SK-N-SH (cell line): Measurements from ENCODE around the gene KLHL30. TPM values are rescaled to one million over a fixed set of nuclear protein-coding genes. Genes with fewer than 3 reads are reported as not detected.

Experiments
- CTCF ChIA-PET: fragments of 300-600, 350-600 bp; formaldehyde crosslinking; extraction: SDS; loops from one replicate; lab custom pipeline; 2021; lab: Yijun Ruan, JAX
- POLR2A ChIA-PET: fragments of 350-600 bp; sonication (Branson Sonifier 250); formaldehyde crosslinking; extraction: SDS; loops from one replicate; lab custom pipeline; 2020; ENCODE audit warnings: antibody characterized with exemption, inconsistent platforms; lab: Yijun Ruan, JAX
- DNase-seq: peaks from one replicate; pipeline ENCODE4 v3.0.0; 2012
- H2AFZ ChIP-seq: fragments of 200-600 bp; sonication (generic); 2 replicates; pipeline ENCODE4 v1.8.1; 2016; ENCODE audit warnings: antibody characterized with exemption, mild to moderate bottlenecking, low read depth
- H3F3A ChIP-seq: fragments of 200-600 bp; sonication (generic); replicated peaks from 2 replicates; pipeline ENCODE3; 2016; ENCODE audit warnings: antibody characterized with exemption, mild to moderate bottlenecking; ENCODE audit not compliant: insufficient read depth
- H3K27ac ChIP-seq, 2 experiments: fragments of 200-500 bp in 1 of 2; fragments of 200-600 bp in 1 of 2; sonication (Bioruptor generic) in 1 of 2; sonication (generic), shearing (Covaris generic) in 1 of 2; 2 replicates each; pipeline versions ENCODE4 v1.5.1 to v1.6.1; 2014 to 2016; ENCODE audit warnings: low read depth in 2 of 2, inconsistent platforms in 1 of 2, low read length in 1 of 2, mild to moderate bottlenecking in 1 of 2, mixed read lengths in 1 of 2
- H3K27me3 ChIP-seq: fragments of 200-600 bp; sonication (generic), shearing (Covaris generic); 2 replicates; pipeline ENCODE4 v1.6.1; 2016; ENCODE audit warnings: mixed run types; ENCODE audit not compliant: insufficient read depth
- H3K36me3 ChIP-seq, 2 experiments: fragments of 200-500 bp in 1 of 2; fragments of 200-600 bp in 1 of 2; sonication (Bioruptor generic) in 1 of 2; sonication (generic) in 1 of 2; replicated peaks in 1 of 2; 2 replicates each; pipeline versions ENCODE3 to v1.5.1; 2014 to 2016; ENCODE audit warnings: low read length in 1 of 2, mild to moderate bottlenecking in 1 of 2; ENCODE audit not compliant: insufficient read depth in 2 of 2, control insufficient read depth in 1 of 2
- H3K4me1 ChIP-seq, 2 experiments: fragments of 200-500 bp in 1 of 2; fragments of 200-600 bp in 1 of 2; sonication (Bioruptor generic) in 1 of 2; sonication (generic), shearing (Covaris generic) in 1 of 2; 2 replicates each; pipeline versions ENCODE4 v1.5.1 to v1.6.1; 2014 to 2016; ENCODE audit warnings: low read depth in 1 of 2, low read length in 1 of 2, mixed run types in 1 of 2; ENCODE audit not compliant: insufficient read depth in 2 of 2, control insufficient read depth in 1 of 2
- H3K4me2 ChIP-seq: fragments of 200-600 bp; sonication (generic), shearing (Covaris generic); 2 replicates; pipeline ENCODE4 v1.6.1; 2017; ENCODE audit warnings: mixed run types
- H3K4me3 ChIP-seq, 2 experiments: fragments of 200-500 bp in 1 of 2; fragments of 200-600 bp in 1 of 2; sonication (Bioruptor generic) in 1 of 2; sonication (generic), shearing (Covaris generic) in 1 of 2; 2 replicates each; pipeline versions ENCODE4 v1.5.1 to v1.8.1; 2014 to 2016; ENCODE audit warnings: low read depth in 2 of 2, inconsistent platforms in 1 of 2, low read length in 1 of 2, mild to moderate bottlenecking in 1 of 2, mixed read lengths in 1 of 2, moderate library complexity in 1 of 2
- H3K79me2 ChIP-seq: fragments of 200-600 bp; sonication (generic); 2 replicates; pipeline ENCODE4 v1.8.1; 2017; ENCODE audit warnings: mild to moderate bottlenecking; ENCODE audit not compliant: insufficient read depth
- H3K9ac ChIP-seq: fragments of 200-600 bp; sonication (generic); 2 replicates; pipeline ENCODE4 v1.6.1; 2017; ENCODE audit warnings: mixed run types
- H3K9me2 ChIP-seq: fragments of 200-600 bp; sonication (generic); 2 replicates; pipeline ENCODE4 v1.6.1; 2017; ENCODE audit warnings: mixed run types
- H3K9me3 ChIP-seq: fragments of 200-600 bp; sonication (generic); 2 replicates; pipeline ENCODE4 v1.6.1; 2017; ENCODE audit warnings: mixed run types, mild to moderate bottlenecking, moderate library complexity
- H4K20me1 ChIP-seq: fragments of 200-600 bp; sonication (generic); 2 replicates; pipeline ENCODE4 v1.6.1; 2017; ENCODE audit warnings: mild to moderate bottlenecking, mixed run types; ENCODE audit not compliant: insufficient read depth
- EZH2phosphoT487 ChIP-seq: fragments of 200-600 bp; sonication (generic); IDR thresholded peaks from 2 replicates; pipeline ENCODE4 v1.6.1; 2017; ENCODE audit warnings: low read depth, mixed run types, mild to moderate bottlenecking, antibody characterized with exemption, moderate library complexity, borderline replicate concordance
- GABPA ChIP-seq: IDR thresholded peaks from 2 replicates; pipeline ENCODE4 v1.4.0; 2012; ENCODE audit warnings: low read depth, mild to moderate bottlenecking
- MEF2A ChIP-seq: IDR thresholded peaks from 2 replicates; pipeline ENCODE4 v1.4.0; 2012; ENCODE audit warnings: low read depth, borderline replicate concordance
- MXI1 ChIP-seq: IDR thresholded peaks from 2 replicates; pipeline ENCODE4 v1.6.1; 2012; ENCODE audit warnings: mild to moderate bottlenecking, low read depth, low read length, improper control_type of control experiment
- RAD21 ChIP-seq: IDR thresholded peaks from 2 replicates; pipeline ENCODE4 v1.6.1; 2012; ENCODE audit warnings: mild to moderate bottlenecking, low read length
- RFX5 ChIP-seq: IDR thresholded peaks from 2 replicates; pipeline ENCODE4 v1.6.1; 2012; ENCODE audit warnings: mild to moderate bottlenecking, improper control_type of control experiment, low read length
- RXRA ChIP-seq: IDR thresholded peaks from 2 replicates; pipeline ENCODE4 v1.4.0; 2012; ENCODE audit warnings: low read depth, mild to moderate bottlenecking, borderline replicate concordance
- SIN3A ChIP-seq: IDR thresholded peaks from 2 replicates; pipeline ENCODE4 v1.6.1; 2012; ENCODE audit warnings: low read depth, mild to moderate bottlenecking, low read length, moderate library complexity, borderline replicate concordance
- TCF12 ChIP-seq: IDR thresholded peaks from 2 replicates; pipeline ENCODE4 v1.4.0; 2012
- TEAD4 ChIP-seq: IDR thresholded peaks from 2 replicates; pipeline ENCODE4 v1.4.0; 2012; ENCODE audit warnings: mild to moderate bottlenecking, borderline replicate concordance; ENCODE audit not compliant: insufficient read depth
- YY1 ChIP-seq: IDR thresholded peaks from 2 replicates; pipeline ENCODE4 v1.4.0; 2012; ENCODE audit warnings: low read depth, mild to moderate bottlenecking
- WGBS: methylation state at CpG from one replicate; pipeline ENCODE4 v1.1.6; 2017; ENCODE audit warnings: low lambda C conversion rate; 5-methylcytosine and 5-hydroxymethylcytosine counted together
- polyA plus RNA-seq, 3 experiments: library from polyadenylated mRNA; depleted of rRNA; stranded (reverse); fragments of >200 nt; gene quantifications; 2 replicates each; pipeline ENCODE4 v1.2.3, GENCODE V29; 2012
- TF ChIP-seq, protein P1 (sequence below): IDR thresholded peaks from 2 replicates; pipeline ENCODE4; 2012

KLHL30 gene
- polyA plus RNA-seq, 1 of the 3 experiments (the other 2 are of a cell fraction), result not detected

DNA sequence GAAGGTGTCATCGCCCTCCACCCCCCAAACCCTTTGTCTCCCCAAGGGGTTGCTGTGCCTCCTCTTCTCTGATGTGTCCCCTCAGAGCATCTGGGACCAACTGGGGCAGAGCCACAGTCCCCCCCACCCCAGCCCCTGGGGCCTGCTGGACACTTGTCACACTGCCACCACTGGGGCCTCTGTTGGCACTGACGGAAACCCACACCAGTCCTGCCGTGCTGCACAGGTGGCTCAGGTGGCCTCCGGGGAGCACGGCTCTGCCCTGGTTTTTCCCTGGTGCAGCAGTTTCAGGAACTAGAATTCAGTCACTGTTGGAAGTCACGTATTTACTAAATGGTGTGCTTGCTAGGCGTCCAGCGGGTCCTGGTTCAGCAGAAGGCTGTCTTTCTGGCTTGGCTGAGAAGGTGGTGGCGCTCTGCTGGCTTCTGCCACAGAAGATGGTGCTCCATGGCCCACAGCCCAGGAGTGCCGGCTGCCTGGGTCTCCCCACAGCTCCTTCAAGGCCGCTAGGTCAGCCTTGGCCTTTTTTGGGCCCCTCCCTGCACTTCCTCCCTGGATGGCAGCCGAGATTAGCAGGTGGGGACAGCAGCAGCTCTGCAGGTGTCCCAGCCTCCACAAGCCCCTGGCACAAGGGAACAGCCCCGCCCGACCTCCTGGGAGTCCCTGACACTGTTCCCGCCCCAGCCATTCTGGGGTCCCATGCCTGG is 18.6 kb upstream of the KLHL30 start:
- H3K4me3 ChIP-seq, result no peak overlapping the region
- H3K9ac ChIP-seq, result no peak overlapping the region
- no peak overlapping the region for H2AFZ ChIP-seq
- peaks cover 0 to 9% of the 10 kb centered on the region in 2 experiments; a peak in 1 of 4 replicates for H3K4me1 ChIP-seq
- ChIA-PET POLR2A (no interaction called here), CTCF (no interaction called here)
- H3F3A ChIP-seq, result no peaks in the 10 kb centered on the region
- H3K27me3 ChIP-seq, result no peaks in the 10 kb centered on the region; the same call in 1 of the 2 replicates
- TF ChIP-seq MEF2A, result no peak
- no peak for TF ChIP-seq EZH2phosphoT487
- no peak for TF ChIP-seq RXRA
- no peak for TF ChIP-seq TEAD4
- no peak for TF ChIP-seq RAD21
- H3K4me2 ChIP-seq, result no peak overlapping the region
- DNase-seq, result no peak
- no peaks in the 10 kb centered on the region for H3K9me2 ChIP-seq
- H3K9me3 ChIP-seq, result no peaks in the 10 kb centered on the region
- H4K20me1 ChIP-seq, result no peaks in the 10 kb centered on the region
- H3K79me2 ChIP-seq, result no peaks in the 10 kb centered on the region
- WGBS, result 62% methylated on average over 7 of the region's 15 CpGs
- no peaks in the 10 kb centered on the region for H3K36me3 ChIP-seq
- no peak overlapping the region for H3K27ac ChIP-seq

DNA sequence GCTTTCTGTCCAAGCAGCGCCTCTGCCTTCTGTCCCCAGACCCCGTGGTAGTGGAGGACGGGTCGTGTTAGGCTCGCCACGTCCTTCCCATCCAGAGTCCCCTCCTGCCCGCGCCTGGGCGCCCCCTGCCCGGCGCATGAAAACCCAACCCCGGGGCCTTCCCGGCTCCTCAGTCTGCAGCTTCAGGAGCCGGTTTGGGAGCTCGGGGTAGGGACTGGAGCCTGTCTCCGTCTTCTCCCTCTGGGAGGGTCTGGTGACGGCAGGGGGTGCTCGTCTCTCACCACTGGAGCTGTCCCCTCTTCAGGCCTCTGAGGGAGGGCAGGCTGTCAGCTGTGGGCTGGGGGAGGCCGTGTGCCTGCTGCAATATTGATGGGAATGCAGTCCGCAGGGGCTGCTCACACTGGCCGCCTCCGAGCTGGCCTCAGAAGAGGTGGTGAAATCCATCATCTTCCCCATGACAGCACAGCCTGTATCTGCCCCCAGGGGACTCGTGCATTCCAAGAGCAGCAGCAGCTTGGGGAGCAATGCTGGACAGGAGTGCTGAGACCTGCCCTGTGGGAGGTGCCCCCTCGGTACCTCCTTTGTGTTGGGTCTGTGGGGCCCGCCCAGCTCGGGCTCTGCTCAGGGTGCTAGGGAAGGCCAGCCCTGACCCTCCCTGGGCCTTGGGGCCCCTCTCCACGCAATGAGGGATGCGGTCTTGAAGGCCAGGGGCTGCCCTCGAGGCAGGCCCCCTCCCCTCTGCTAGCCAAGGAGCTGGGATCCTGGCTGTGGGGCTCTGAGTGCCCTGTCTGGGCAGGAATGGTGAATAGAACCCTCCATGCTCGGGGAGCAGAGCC is 17.8 kb upstream of the KLHL30 start:
- Histone ChIP-seq H2AFZ (no peak overlapping the region), H3K4me3 (no peak overlapping the region), H3K9me2 (no peaks in the 10 kb centered on the region), H3K9ac (no peak overlapping the region), H4K20me1 (no peaks in the 10 kb centered on the region), H3K27me3 (no peaks in the 10 kb centered on the region; the same call in 1 of the 2 replicates), H3K36me3 (no peaks in the 10 kb centered on the region), H3K4me1 (peaks cover 0 to 9% of the 10 kb centered on the region in 2 experiments; a peak in 1 of 4 replicates), H3K79me2 (no peaks in the 10 kb centered on the region), H3K4me2 (no peak overlapping the region), H3K27ac (no peak overlapping the region), H3K9me3 (no peaks in the 10 kb centered on the region), H3F3A (no peaks in the 10 kb centered on the region)
- CTCF ChIA-PET, result interaction anchor here (1.3 to 1.5 kb wide), 2 partner anchors 13 to 262 kb away, joined by 4 to 5 read pairs; no protein-coding TSS in a partner anchor
- no peak for TF ChIP-seq SIN3A
- no peak for TF ChIP-seq MXI1
- TF ChIP-seq GABPA, result no peak
- no peak for TF ChIP-seq RFX5
- TF ChIP-seq, protein P1, sequence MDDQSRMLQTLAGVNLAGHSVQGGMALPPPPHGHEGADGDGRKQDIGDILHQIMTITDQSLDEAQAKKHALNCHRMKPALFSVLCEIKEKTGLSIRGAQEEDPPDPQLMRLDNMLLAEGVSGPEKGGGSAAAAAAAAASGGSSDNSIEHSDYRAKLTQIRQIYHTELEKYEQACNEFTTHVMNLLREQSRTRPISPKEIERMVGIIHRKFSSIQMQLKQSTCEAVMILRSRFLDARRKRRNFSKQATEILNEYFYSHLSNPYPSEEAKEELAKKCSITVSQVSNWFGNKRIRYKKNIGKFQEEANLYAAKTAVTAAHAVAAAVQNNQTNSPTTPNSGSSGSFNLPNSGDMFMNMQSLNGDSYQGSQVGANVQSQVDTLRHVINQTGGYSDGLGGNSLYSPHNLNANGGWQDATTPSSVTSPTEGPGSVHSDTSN, result no peak
- TF ChIP-seq TCF12, result no peak
- TF ChIP-seq YY1, result no peak
- TF ChIP-seq RAD21, result no peak
- no peak for TF ChIP-seq EZH2phosphoT487
- WGBS, result 29% methylated on average over 9 of the region's 30 CpGs
- POLR2A ChIA-PET, result no interaction called here
- no peak for DNase-seq
